Mesenchymal stem cell (in vitro differentiated cells and primary cell): ENCODE measurements around the gene CETP.

Experiments
- DNase-seq: peaks from one replicate; pipeline ENCODE4 v3.0.0-alpha.2; 2013
- H2AFZ ChIP-seq: one replicate; pipeline ENCODE4 v1.6.1; 2013; ENCODE audit warnings: low read depth, mild to moderate bottlenecking, control low read depth, inconsistent platforms, low read length, moderate library complexity
- H2AK5ac ChIP-seq: 2 replicates; pipeline ENCODE4 v1.6.1; 2013; ENCODE audit warnings: low read length, moderate library complexity, mild to moderate bottlenecking, inconsistent platforms; ENCODE audit not compliant: severe bottlenecking
- H2BK120ac ChIP-seq: one replicate; pipeline ENCODE4 v1.6.1; 2013; ENCODE audit warnings: low read depth, mild to moderate bottlenecking, inconsistent platforms, low read length, moderate library complexity
- H2BK12ac ChIP-seq, 2 experiments: one replicate each; pipeline ENCODE4 v1.6.1; 2013; ENCODE audit warnings: inconsistent platforms in 2 of 2, low read length in 2 of 2, mild to moderate bottlenecking in 2 of 2, moderate library complexity in 2 of 2, control low read depth in 1 of 2
- H2BK15ac ChIP-seq: one replicate; pipeline ENCODE4 v1.6.1; 2013; ENCODE audit warnings: mild to moderate bottlenecking, low read depth, inconsistent platforms; ENCODE audit not compliant: poor library complexity, severe bottlenecking
- H2BK5ac ChIP-seq: 2 replicates; pipeline ENCODE4 v1.6.1; 2013; ENCODE audit warnings: low read depth, mild to moderate bottlenecking, low read length, control low read depth, inconsistent platforms; ENCODE audit not compliant: poor library complexity, severe bottlenecking
- H3K14ac ChIP-seq, 2 experiments: one replicate each; pipeline ENCODE4 v1.6.1; 2013; ENCODE audit warnings: inconsistent platforms in 2 of 2, low read length in 2 of 2, control low read depth in 1 of 2, mild to moderate bottlenecking in 1 of 2, moderate library complexity in 1 of 2
- H3K18ac ChIP-seq, 2 experiments: one replicate each; pipeline ENCODE4 v1.6.1; 2013; ENCODE audit warnings: inconsistent platforms in 2 of 2, low read length in 2 of 2, control low read depth in 1 of 2, low read depth in 1 of 2, mild to moderate bottlenecking in 1 of 2
- H3K23ac ChIP-seq, 2 experiments: one replicate each; pipeline ENCODE4 v1.6.1; 2013; ENCODE audit warnings: inconsistent platforms in 2 of 2, low read length in 2 of 2, mild to moderate bottlenecking in 2 of 2, moderate library complexity in 2 of 2, control low read depth in 1 of 2
- H3K27ac ChIP-seq: 2 replicates; pipeline ENCODE4 v1.5.1; 2013; ENCODE audit warnings: mild to moderate bottlenecking, moderate library complexity, low read length, control low read depth, inconsistent platforms; ENCODE audit not compliant: poor library complexity, severe bottlenecking
- H3K27me3 ChIP-seq, 2 experiments: 2 replicates each; pipeline versions ENCODE4 v1.6.1 to v1.7.0; 2013; ENCODE audit warnings: low read length in 2 of 2, mild to moderate bottlenecking in 2 of 2, moderate library complexity in 2 of 2, control low read depth in 1 of 2, inconsistent platforms in 1 of 2; ENCODE audit not compliant: control insufficient read depth in 1 of 2, insufficient read depth in 1 of 2
- H3K36me3 ChIP-seq, 2 experiments: 2 replicates each; pipeline versions ENCODE4 v1.6.1 to v1.7.0; 2013; ENCODE audit warnings: low read length in 2 of 2, control low read depth in 1 of 2, inconsistent platforms in 1 of 2, low read depth in 1 of 2, mild to moderate bottlenecking in 1 of 2; ENCODE audit not compliant: insufficient read depth in 2 of 2, control insufficient read depth in 1 of 2
- H3K4ac ChIP-seq, 2 experiments: one replicate each; pipeline ENCODE4 v1.6.1; 2013; ENCODE audit warnings: inconsistent platforms in 2 of 2, low read length in 2 of 2, mild to moderate bottlenecking in 2 of 2, moderate library complexity in 2 of 2, control low read depth in 1 of 2, low read depth in 1 of 2
- H3K4me1 ChIP-seq: 2 replicates; pipeline ENCODE4 v1.6.1; 2013; ENCODE audit warnings: low read depth, low read length, control low read depth; ENCODE audit not compliant: control insufficient read depth, insufficient read depth
- H3K4me2 ChIP-seq: 2 replicates; pipeline ENCODE4 v1.6.1; 2013; ENCODE audit warnings: low read length, mild to moderate bottlenecking, inconsistent platforms; ENCODE audit not compliant: poor library complexity, severe bottlenecking
- H3K4me3 ChIP-seq, 2 experiments: 2 replicates each; pipeline versions ENCODE4 v1.5.1 to v1.7.0; 2013; ENCODE audit warnings: low read length in 2 of 2, mild to moderate bottlenecking in 2 of 2, control low read depth in 1 of 2, low read depth in 1 of 2; ENCODE audit not compliant: insufficient read depth in 1 of 2
- H3K79me1 ChIP-seq: replicated peaks from 2 replicates; pipeline ENCODE4 v1.6.1; 2013; ENCODE audit warnings: mild to moderate bottlenecking, control low read depth, low read length, inconsistent platforms; ENCODE audit not compliant: poor library complexity, severe bottlenecking
- H3K9ac ChIP-seq: 2 replicates; pipeline ENCODE4 v1.7.0; 2013; ENCODE audit warnings: mild to moderate bottlenecking, low read length, moderate library complexity
- H3K9me3 ChIP-seq: 2 replicates; pipeline ENCODE4 v1.7.0; 2013; ENCODE audit warnings: mild to moderate bottlenecking, low read length; ENCODE audit not compliant: control insufficient read depth
- H4K8ac ChIP-seq: one replicate; pipeline ENCODE4 v1.6.1; 2013; ENCODE audit warnings: inconsistent platforms, mild to moderate bottlenecking, low read length, moderate library complexity
- H4K91ac ChIP-seq: one replicate; pipeline ENCODE4 v1.6.1; 2013; ENCODE audit warnings: mild to moderate bottlenecking, low read length, inconsistent platforms
- WGBS: methylation state at CpG from one replicate; pipeline ENCODE4 v1.1.7; 2013; ENCODE audit warnings: mixed read lengths; 5-methylcytosine and 5-hydroxymethylcytosine counted together

CETP gene

DNA sequence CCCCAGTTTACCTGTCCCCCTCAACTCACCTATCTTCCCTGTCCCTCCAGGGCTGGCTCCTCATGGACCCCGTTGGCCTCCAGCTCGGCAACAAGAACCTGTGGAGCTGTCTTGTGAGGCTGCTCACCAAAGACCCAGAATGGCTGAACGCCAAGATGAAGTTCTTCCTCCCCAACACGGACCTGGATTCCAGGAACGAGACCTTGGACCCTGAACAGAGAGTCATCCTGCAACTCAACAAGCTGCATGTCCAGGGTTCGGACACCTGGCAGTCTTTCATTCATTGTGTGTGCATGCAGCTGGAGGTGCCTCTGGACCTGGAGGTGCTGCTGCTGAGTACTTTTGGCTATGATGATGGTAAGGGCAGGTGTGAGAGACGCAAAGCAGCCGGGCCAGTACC is 58.9 kb downstream of the CETP start:
- H3K79me1 ChIP-seq: no peaks in the 10 kb centered on the region
- DNase-seq: no peak
- H3K36me3 ChIP-seq: peaks cover 30 to 95% of the 10 kb centered on the region in 2 experiments
- no peaks in the 10 kb centered on the region for H3K9me3 ChIP-seq
- H3K4me3 ChIP-seq: no peak overlapping the region
- no peak overlapping the region for H4K8ac ChIP-seq
- no peak overlapping the region for H3K18ac ChIP-seq
- H2BK120ac ChIP-seq: no peak overlapping the region
- H2BK12ac ChIP-seq: no peak overlapping the region
- no peak overlapping the region for H2AK5ac ChIP-seq
- H4K91ac ChIP-seq: no peak overlapping the region
- no peak overlapping the region for H3K14ac ChIP-seq
- no peak overlapping the region for H3K23ac ChIP-seq
- H3K4me1 ChIP-seq: no peaks in the 10 kb centered on the region
- H2BK15ac ChIP-seq: no peak overlapping the region
- no peak overlapping the region for H2AFZ ChIP-seq
- no peak overlapping the region for H3K4me2 ChIP-seq
- no peaks in the 10 kb centered on the region for H3K27me3 ChIP-seq
- no peak overlapping the region for H3K9ac ChIP-seq
- 95% methylated on average over 8 of the region's 8 CpGs for WGBS
- no peak overlapping the region for H3K27ac ChIP-seq
- no peak overlapping the region for H2BK5ac ChIP-seq
- no peak overlapping the region for H3K4ac ChIP-seq

DNA sequence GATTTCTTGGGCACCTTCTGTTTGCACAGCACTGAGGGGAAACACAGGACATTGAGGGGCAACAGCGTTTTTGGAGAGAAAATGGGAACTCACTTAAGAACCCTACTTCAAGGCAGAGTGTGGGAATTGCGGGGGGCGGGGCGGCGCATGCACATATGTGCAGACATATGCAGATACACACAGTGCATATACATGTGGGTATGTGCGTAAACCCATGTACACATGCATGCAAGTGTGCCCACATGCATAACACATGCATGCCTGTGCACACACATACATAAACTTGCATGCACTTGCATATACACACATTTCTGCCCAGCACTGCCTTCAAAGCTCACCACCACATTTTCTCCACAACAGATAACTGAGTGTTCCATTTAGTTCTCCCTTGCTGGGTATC is 60.0 kb downstream of the CETP start:
- Histone ChIP-seq H2BK15ac (no peak overlapping the region), H3K23ac (no peak overlapping the region), H3K9ac (no peak overlapping the region), H4K91ac (no peak overlapping the region), H3K18ac (no peak overlapping the region), H3K27me3 (no peaks in the 10 kb centered on the region), H2AK5ac (no peak overlapping the region), H3K79me1 (no peaks in the 10 kb centered on the region), H2AFZ (no peak overlapping the region), H3K4me1 (no peaks in the 10 kb centered on the region), H2BK120ac (no peak overlapping the region), H3K14ac (no peak overlapping the region), H3K4me3 (no peak overlapping the region), H3K36me3 (peaks cover 30 to 98% of the 10 kb centered on the region in 2 experiments), H4K8ac (no peak overlapping the region), H3K4ac (no peak overlapping the region), H3K4me2 (no peak overlapping the region), H2BK5ac (no peak overlapping the region), H2BK12ac (no peak overlapping the region), H3K27ac (no peak overlapping the region), H3K9me3 (no peaks in the 10 kb centered on the region)
- 93% methylated on average over 6 of the region's 6 CpGs for WGBS
- no peak for DNase-seq

- 94% methylated on average over 7 of the region's 7 CpGs for WGBS
- no peak overlapping the region for H4K91ac ChIP-seq
- H3K79me1 ChIP-seq: no peaks in the 10 kb centered on the region
- no peaks in the 10 kb centered on the region for H3K9me3 ChIP-seq
- H3K4ac ChIP-seq: no peak overlapping the region
- H3K9ac ChIP-seq: no peak overlapping the region
- no peak overlapping the region for H3K23ac ChIP-seq
- H3K14ac ChIP-seq: no peak overlapping the region
- H2BK15ac ChIP-seq: no peak overlapping the region
- no peak overlapping the region for H2BK12ac ChIP-seq
- no peak overlapping the region for H2AK5ac ChIP-seq
- H3K27ac ChIP-seq: no peak overlapping the region
- H3K4me3 ChIP-seq: no peak overlapping the region
- no peak overlapping the region for H2BK5ac ChIP-seq
- H3K36me3 ChIP-seq: peaks cover 30 to 98% of the 10 kb centered on the region in 2 experiments
- no peak overlapping the region for H2AFZ ChIP-seq
- no peak overlapping the region for H4K8ac ChIP-seq
- H2BK120ac ChIP-seq: no peak overlapping the region
- DNase-seq: no peak
- no peaks in the 10 kb centered on the region for H3K27me3 ChIP-seq
- no peak overlapping the region for H3K18ac ChIP-seq
- no peaks in the 10 kb centered on the region for H3K4me1 ChIP-seq
- H3K4me2 ChIP-seq: no peak overlapping the region
These were observed 60.7 kb downstream of the CETP start for GRCh38 chr16:57022445-57022844.

GRCh38 chr16:57023541-57024249 is 61.9 kb downstream of the CETP start:
- 90% methylated on average over 8 of the region's 8 CpGs for WGBS
- H3K4me1 ChIP-seq: no peaks in the 10 kb centered on the region
- H2BK12ac ChIP-seq: no peak overlapping the region
- peaks cover 27 to 98% of the 10 kb centered on the region in 2 experiments for H3K36me3 ChIP-seq
- no peak overlapping the region for H3K4me2 ChIP-seq
- H3K14ac ChIP-seq: no peak overlapping the region
- no peak overlapping the region for H3K23ac ChIP-seq
- H4K8ac ChIP-seq: no peak overlapping the region
- H3K4me3 ChIP-seq: no peak overlapping the region
- H3K9me3 ChIP-seq: no peaks in the 10 kb centered on the region
- H2BK120ac ChIP-seq: no peak overlapping the region
- no peak overlapping the region for H3K9ac ChIP-seq
- no peak for DNase-seq
- H3K79me1 ChIP-seq: no peaks in the 10 kb centered on the region
- no peak overlapping the region for H2BK5ac ChIP-seq
- H3K27me3 ChIP-seq: no peaks in the 10 kb centered on the region
- no peak overlapping the region for H3K18ac ChIP-seq
- no peak overlapping the region for H2AFZ ChIP-seq
- no peak overlapping the region for H2BK15ac ChIP-seq
- H2AK5ac ChIP-seq: no peak overlapping the region
- no peak overlapping the region for H4K91ac ChIP-seq
- no peak overlapping the region for H3K4ac ChIP-seq
- H3K27ac ChIP-seq: no peak overlapping the region
